Muscle layer of duodenum (tissue), 2 donors: Measurements from ENCODE around the gene DNMT3B.

Experiments used
- H3K27ac ChIP-seq: one replicate; pipeline ENCODE4 v1.7.0; 2013; ENCODE audit warnings: mild to moderate bottlenecking, low read length
- H3K27me3 ChIP-seq: one replicate; pipeline ENCODE4 v1.7.0; 2013; ENCODE audit warnings: low read depth, mild to moderate bottlenecking, control low read depth, low read length
- H3K36me3 ChIP-seq, 2 donors: one replicate each; pipeline ENCODE4 v1.7.0; 2013; ENCODE audit warnings: low read length in 2 of 2, control low read depth in 1 of 2, mild to moderate bottlenecking in 1 of 2; ENCODE audit not compliant: insufficient read depth in 2 of 2, control insufficient read depth in 1 of 2
- H3K4me1 ChIP-seq, 2 donors: one replicate each; pipeline ENCODE4 v1.7.0; 2013; ENCODE audit warnings: low read length in 2 of 2, mild to moderate bottlenecking in 2 of 2, control low read depth in 1 of 2, moderate library complexity in 1 of 2; ENCODE audit not compliant: insufficient read depth in 2 of 2, control insufficient read depth in 1 of 2
- H3K4me3 ChIP-seq, 2 donors: one replicate each; pipeline ENCODE4 v1.7.0; 2013; ENCODE audit warnings: low read length in 2 of 2, low read depth in 1 of 2, mild to moderate bottlenecking in 1 of 2
- H3K9me3 ChIP-seq, 2 donors: one replicate each; pipeline ENCODE4 v1.7.0; 2013; ENCODE audit warnings: low read length in 2 of 2, control low read depth in 1 of 2, mild to moderate bottlenecking in 1 of 2; ENCODE audit not compliant: control insufficient read depth in 1 of 2
- donor health status: healthy.

DNMT3B gene

GRCh38 chr20:32798046-32798981 lies 36.1 kb downstream of the DNMT3B start:
- Histone ChIP-seq H3K27ac (no peak overlapping the region), H3K36me3 (no peaks in the 10 kb centered on the region), H3K27me3 (no peaks in the 10 kb centered on the region), H3K4me1 (no peaks in the 10 kb centered on the region), H3K9me3 (no peaks in the 10 kb centered on the region), H3K4me3 (no peak overlapping the region)

- Histone ChIP-seq H3K9me3 (no peaks in the 10 kb centered on the region), H3K36me3 (no peaks in the 10 kb centered on the region), H3K4me1 (no peaks in the 10 kb centered on the region), H3K4me3 (no peak overlapping the region), H3K27me3 (no peaks in the 10 kb centered on the region), H3K27ac (no peak overlapping the region)
These were observed 40.9 kb downstream of the DNMT3B start for GRCh38 chr20:32803092-32803491.

GRCh38 chr20:32804022-32804715 lies 42.0 kb downstream of the DNMT3B start:
- H3K27ac ChIP-seq: no peak overlapping the region
- no peaks in the 10 kb centered on the region for H3K36me3 ChIP-seq
- no peak overlapping the region for H3K4me3 ChIP-seq

GRCh38 chr20:32804817-32805216 lies 42.6 kb downstream of the DNMT3B start:
- no peaks in the 10 kb centered on the region for H3K9me3 ChIP-seq
- no peaks in the 10 kb centered on the region for H3K36me3 ChIP-seq
- no peak overlapping the region for H3K4me3 ChIP-seq
- no peaks in the 10 kb centered on the region for H3K27me3 ChIP-seq
- H3K4me1 ChIP-seq: no peaks in the 10 kb centered on the region
- no peak overlapping the region for H3K27ac ChIP-seq

More at GRCh38 chr20:32804022-32804715, 42.0 kb downstream of the DNMT3B start:
- no peaks in the 10 kb centered on the region for H3K4me1 ChIP-seq
- no peaks in the 10 kb centered on the region for H3K9me3 ChIP-seq
- no peaks in the 10 kb centered on the region for H3K27me3 ChIP-seq

GRCh38 chr20:32805721-32806120 lies 43.5 kb downstream of the DNMT3B start:
- Histone ChIP-seq H3K27ac (no peak overlapping the region), H3K27me3 (no peaks in the 10 kb centered on the region), H3K4me1 (no peaks in the 10 kb centered on the region), H3K36me3 (no peaks in the 10 kb centered on the region), H3K9me3 (no peaks in the 10 kb centered on the region), H3K4me3 (no peak overlapping the region)

- no peaks in the 10 kb centered on the region for H3K27me3 ChIP-seq
- H3K4me1 ChIP-seq: no peaks in the 10 kb centered on the region
- no peaks in the 10 kb centered on the region for H3K36me3 ChIP-seq
- H3K9me3 ChIP-seq: no peaks in the 10 kb centered on the region
- no peak overlapping the region for H3K27ac ChIP-seq
- no peak overlapping the region for H3K4me3 ChIP-seq
These were observed 44.2 kb downstream of the DNMT3B start for GRCh38 chr20:32806356-32806755.

GRCh38 chr20:32807706-32808105 lies 45.5 kb downstream of the DNMT3B start:
- Histone ChIP-seq H3K9me3 (no peaks in the 10 kb centered on the region), H3K27me3 (no peaks in the 10 kb centered on the region), H3K27ac (no peak overlapping the region), H3K4me3 (no peak overlapping the region), H3K4me1 (no peaks in the 10 kb centered on the region), H3K36me3 (no peaks in the 10 kb centered on the region)

GRCh38 chr20:32808438-32808837 lies 46.3 kb downstream of the DNMT3B start:
- Histone ChIP-seq H3K9me3 (no peaks in the 10 kb centered on the region), H3K4me1 (no peaks in the 10 kb centered on the region), H3K27ac (no peak overlapping the region), H3K36me3 (no peaks in the 10 kb centered on the region), H3K4me3 (no peak overlapping the region), H3K27me3 (no peaks in the 10 kb centered on the region)

GRCh38 chr20:32809907-32810306 lies 47.7 kb downstream of the DNMT3B start:
- Histone ChIP-seq H3K4me3 (no peak overlapping the region), H3K9me3 (no peaks in the 10 kb centered on the region), H3K4me1 (no peaks in the 10 kb centered on the region), H3K36me3 (no peaks in the 10 kb centered on the region), H3K27ac (no peak overlapping the region), H3K27me3 (no peaks in the 10 kb centered on the region)

- Histone ChIP-seq H3K36me3 (no peaks in the 10 kb centered on the region), H3K4me1 (no peaks in the 10 kb centered on the region), H3K4me3 (no peak overlapping the region), H3K27ac (no peak overlapping the region), H3K9me3 (no peaks in the 10 kb centered on the region), H3K27me3 (no peaks in the 10 kb centered on the region)
These were observed 48.8 kb downstream of the DNMT3B start for GRCh38 chr20:32810941-32811340.

GRCh38 chr20:32811886-32812285 lies 49.7 kb downstream of the DNMT3B start:
- no peak overlapping the region for H3K27ac ChIP-seq
- no peaks in the 10 kb centered on the region for H3K4me1 ChIP-seq
- H3K27me3 ChIP-seq: no peaks in the 10 kb centered on the region
- no peaks in the 10 kb centered on the region for H3K9me3 ChIP-seq
- H3K4me3 ChIP-seq: no peak overlapping the region
- H3K36me3 ChIP-seq: no peaks in the 10 kb centered on the region
